ENCODE data around the gene FAM78A. TPM values are rescaled to one million over a fixed set of nuclear protein-coding genes. Genes with fewer than 3 reads are reported as not detected.
"Not testable (repeated sequence)": the region's sequence is repeated elsewhere in the genome, so short reads cannot be mapped to it uniquely, and the experiment has no call there.

The FAM78A gene
- total and polyA plus RNA-seq, 10 donors: 17.0 to 40.3 (median 28.5) TPM

GRCh38 chr9:131264231-131264630, 12.1 kb downstream of the FAM78A start:
- peak overlapping the region; percentile 35 to 97 (median 81) for H3K27ac ChIP-seq
- no peak for TF ChIP-seq POLR2A (IDR thresholded peaks at IDR 0.05)
- TF ChIP-seq POLR2AphosphoS5 (IDR thresholded peaks at IDR 0.05): peak in 2 of 3 donors; percentile 37 to 64
- TF ChIP-seq CTCF (IDR thresholded peaks at IDR 0.05 in 8 of 11, conservative IDR thresholded peaks at IDR 0.05 in 3 of 11): no peak
- peak overlapping the region in 1 of 8 donors; percentile 32 for H3K4me3 ChIP-seq
- WGBS, 5 donors: 36 to 72% (median 61%) methylated on average over 9 to 11 of the region's 11 CpGs
- H3K36me3 ChIP-seq: peaks cover 0 to 72% (median 28%) of the 10 kb centered on the region in 6 donors
- intact Hi-C loops (cut with DNase I; ENCODE audit: low total_unique reads): no loop called here
- DNase-seq: peak; percentile 84
- peaks cover 41 to 100% (median 76%) of the 10 kb centered on the region in 6 donors for H3K4me1 ChIP-seq
- no peaks in the 10 kb centered on the region for H3K9me3 ChIP-seq
- H3K27me3 ChIP-seq (replicated peaks in 1 of 7): no peaks in the 10 kb centered on the region

GRCh38 chr9:131263701-131264100, 12.6 kb downstream of the FAM78A start:
- H3K9me3 ChIP-seq: no peaks in the 10 kb centered on the region
- TF ChIP-seq POLR2A (IDR thresholded peaks at IDR 0.05) (no peak), POLR2AphosphoS5 (IDR thresholded peaks at IDR 0.05) (no peak), CTCF (IDR thresholded peaks at IDR 0.05 in 8 of 11, conservative IDR thresholded peaks at IDR 0.05 in 3 of 11) (no peak)
- intact Hi-C loops (cut with DNase I; ENCODE audit: low total_unique reads): no loop called here
- peaks cover 41 to 100% (median 72%) of the 10 kb centered on the region in 6 donors for H3K4me1 ChIP-seq
- peak overlapping the region; percentile 35 to 97 (median 81) for H3K27ac ChIP-seq
- DNase-seq: no peak
- WGBS, 5 donors: 63 to 86% (median 70%) methylated on average over 6 of the region's 6 CpGs
- H3K27me3 ChIP-seq (replicated peaks in 1 of 7): no peaks in the 10 kb centered on the region
- peaks cover 0 to 77% (median 32%) of the 10 kb centered on the region in 6 donors for H3K36me3 ChIP-seq
- H3K4me3 ChIP-seq: peak overlapping the region in 1 of 8 donors; percentile 32

- WGBS, 5 donors: 77 to 87% (median 84%) methylated on average over 5 of the region's 5 CpGs
- Histone ChIP-seq H3K27ac (peak overlapping the region in 7 of 8 donors; percentile 1 to 97 (median 90)), H3K36me3 (peaks cover 0 to 84% (median 34%) of the 10 kb centered on the region in 6 donors), H3K4me1 (peaks cover 40 to 100% (median 70%) of the 10 kb centered on the region in 6 donors)
- H3K4me3 ChIP-seq; intact Hi-C loops (cut with DNase I; ENCODE audit: low total_unique reads); H3K9me3 ChIP-seq; DNase-seq; H3K27me3 ChIP-seq (replicated peaks in 1 of 7): not testable (repeated sequence)
Measured at GRCh38 chr9:131263033-131263343, 13.3 kb downstream of the FAM78A start.

- peak overlapping the region in 6 of 8 donors; percentile 51 to 97 (median 92) for H3K27ac ChIP-seq
- H3K4me3 ChIP-seq: no peak overlapping the region
- no peak for DNase-seq
- intact Hi-C loops (cut with DNase I; ENCODE audit: low total_unique reads): no loop called here
- no peaks in the 10 kb centered on the region for H3K27me3 ChIP-seq (replicated peaks in 1 of 7)
- WGBS, 5 donors: 58 to 72% (median 68%) methylated on average over 13 of the region's 13 CpGs
- TF ChIP-seq CTCF (IDR thresholded peaks at IDR 0.05 in 8 of 11, conservative IDR thresholded peaks at IDR 0.05 in 3 of 11): no peak
- peak in 2 of 3 donors; percentile 20 to 29 for TF ChIP-seq POLR2AphosphoS5 (IDR thresholded peaks at IDR 0.05)
- H3K4me1 ChIP-seq: peaks cover 37 to 100% (median 70%) of the 10 kb centered on the region in 6 donors
- peaks cover 0 to 89% (median 34%) of the 10 kb centered on the region in 6 donors for H3K36me3 ChIP-seq
- no peaks in the 10 kb centered on the region for H3K9me3 ChIP-seq
Measured at GRCh38 chr9:131262327-131263032, 13.8 kb downstream of the FAM78A start.

Measured in spleen (tissue), 11 donors.